HL-60 (cell line): ENCODE data around the gene CAMK2B.

Experiments used
- GABPA ChIP-seq: IDR thresholded peaks from 2 replicates; pipeline ENCODE4 v1.6.1; 2012; ENCODE audit warnings: low read depth
- POLR2AphosphoS5 ChIP-seq: IDR thresholded peaks from 2 replicates; pipeline ENCODE4 v1.6.1; 2012; ENCODE audit warnings: low read depth
- SPI1 ChIP-seq: IDR thresholded peaks from 2 replicates; pipeline ENCODE4 v1.6.1; 2012; ENCODE audit warnings: low read depth, mild to moderate bottlenecking, borderline replicate concordance
- TF ChIP-seq, protein P1 (sequence below): IDR thresholded peaks from one replicate; pipeline ENCODE4 v1.5.1; 2011; ENCODE audit warnings: low read length, control low read depth, inconsistent platforms; ENCODE audit not compliant: insufficient read depth

DNA sequence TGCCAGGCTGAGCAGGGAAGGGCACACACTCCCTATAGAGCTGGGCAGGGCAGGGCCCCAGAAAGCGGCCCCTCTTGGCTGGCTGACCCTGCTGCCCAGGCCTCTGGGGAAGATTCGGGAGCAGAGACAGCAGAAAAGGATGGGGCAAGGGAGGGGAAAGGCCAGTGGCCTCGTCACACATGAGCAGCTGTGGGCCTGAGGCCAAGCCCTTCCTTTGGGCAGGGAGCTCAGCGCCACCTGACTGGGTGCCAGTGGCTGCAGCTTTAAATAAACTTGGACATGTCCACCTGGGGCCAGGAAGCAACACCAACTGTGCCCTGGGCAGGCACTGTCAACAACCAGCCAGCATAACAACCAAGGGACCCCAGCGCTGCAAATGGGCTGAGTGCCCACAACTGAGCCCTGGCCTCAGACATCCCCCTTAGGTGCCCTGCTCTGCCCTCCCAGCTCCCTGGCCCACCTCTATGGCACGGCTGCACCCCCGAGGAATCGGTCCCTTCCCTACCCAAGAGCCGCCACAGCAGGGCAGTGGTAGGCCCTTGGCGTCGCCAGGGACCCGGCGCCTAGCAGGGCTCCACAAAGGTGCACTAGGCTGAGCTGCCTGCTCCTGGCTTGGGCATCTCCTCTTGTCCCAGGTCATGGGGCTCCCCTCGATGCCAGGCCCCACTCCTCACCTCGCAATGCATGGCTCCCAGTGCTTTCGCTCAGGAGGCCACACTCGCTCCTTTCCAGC is 2.6 kb downstream of the CAMK2B start:
- TF ChIP-seq, protein P1, sequence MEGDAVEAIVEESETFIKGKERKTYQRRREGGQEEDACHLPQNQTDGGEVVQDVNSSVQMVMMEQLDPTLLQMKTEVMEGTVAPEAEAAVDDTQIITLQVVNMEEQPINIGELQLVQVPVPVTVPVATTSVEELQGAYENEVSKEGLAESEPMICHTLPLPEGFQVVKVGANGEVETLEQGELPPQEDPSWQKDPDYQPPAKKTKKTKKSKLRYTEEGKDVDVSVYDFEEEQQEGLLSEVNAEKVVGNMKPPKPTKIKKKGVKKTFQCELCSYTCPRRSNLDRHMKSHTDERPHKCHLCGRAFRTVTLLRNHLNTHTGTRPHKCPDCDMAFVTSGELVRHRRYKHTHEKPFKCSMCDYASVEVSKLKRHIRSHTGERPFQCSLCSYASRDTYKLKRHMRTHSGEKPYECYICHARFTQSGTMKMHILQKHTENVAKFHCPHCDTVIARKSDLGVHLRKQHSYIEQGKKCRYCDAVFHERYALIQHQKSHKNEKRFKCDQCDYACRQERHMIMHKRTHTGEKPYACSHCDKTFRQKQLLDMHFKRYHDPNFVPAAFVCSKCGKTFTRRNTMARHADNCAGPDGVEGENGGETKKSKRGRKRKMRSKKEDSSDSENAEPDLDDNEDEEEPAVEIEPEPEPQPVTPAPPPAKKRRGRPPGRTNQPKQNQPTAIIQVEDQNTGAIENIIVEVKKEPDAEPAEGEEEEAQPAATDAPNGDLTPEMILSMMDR, result no peak
- TF ChIP-seq GABPA, result no peak
- no peak for TF ChIP-seq POLR2AphosphoS5
- TF ChIP-seq SPI1, result no peak
